ENCODE data around the gene IDI1.
"Not testable (repeated sequence)": the region's sequence is repeated elsewhere in the genome, so short reads cannot be mapped to it uniquely, and the experiment has no call there.

Gene IDI1

GRCh38 chr10:1061930-1062774 lies 13.2 kb upstream of the IDI1 start:
- DNase-seq: no peak

DNA sequence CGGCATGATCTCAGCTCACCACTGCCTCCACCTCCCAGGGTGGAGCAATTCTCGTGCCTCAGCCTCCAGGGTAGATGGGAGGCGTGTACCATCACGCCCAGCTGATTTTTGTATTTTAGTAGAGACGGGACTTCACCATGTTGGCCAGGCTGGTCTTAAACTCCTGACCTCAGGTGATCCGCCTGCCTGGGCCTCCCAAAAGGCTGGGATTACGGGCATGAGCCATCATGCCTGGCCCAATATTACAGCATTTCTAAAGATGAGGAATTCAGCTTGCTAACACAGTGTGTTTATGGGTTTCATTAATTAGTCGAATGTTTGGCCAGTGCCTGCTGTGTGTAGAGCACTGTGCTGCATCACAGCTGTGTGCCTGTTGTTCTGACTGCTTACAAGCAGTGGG lies 11.0 kb upstream of the IDI1 start:
- DNase-seq: no peak

DNA sequence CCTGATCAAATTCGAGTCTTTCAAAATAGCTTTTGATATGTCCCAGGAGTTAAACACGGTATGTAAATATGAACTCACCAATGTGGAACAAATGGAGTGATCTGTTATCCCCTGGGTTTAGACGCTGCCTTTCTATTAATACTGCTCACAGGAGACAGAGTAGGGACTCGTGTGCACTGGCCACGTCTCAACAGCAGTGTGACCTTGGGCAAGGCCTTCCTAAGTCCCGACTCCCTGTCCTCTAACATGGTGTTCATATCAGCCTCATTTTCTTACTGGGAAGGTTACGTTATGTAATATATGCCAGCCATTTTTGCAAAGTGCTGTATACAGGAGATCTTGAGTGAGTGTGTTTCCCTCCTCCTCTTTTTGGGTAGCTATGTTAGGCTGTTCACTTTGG lies 9.1 kb upstream of the IDI1 start:
- no peak for DNase-seq

DNA sequence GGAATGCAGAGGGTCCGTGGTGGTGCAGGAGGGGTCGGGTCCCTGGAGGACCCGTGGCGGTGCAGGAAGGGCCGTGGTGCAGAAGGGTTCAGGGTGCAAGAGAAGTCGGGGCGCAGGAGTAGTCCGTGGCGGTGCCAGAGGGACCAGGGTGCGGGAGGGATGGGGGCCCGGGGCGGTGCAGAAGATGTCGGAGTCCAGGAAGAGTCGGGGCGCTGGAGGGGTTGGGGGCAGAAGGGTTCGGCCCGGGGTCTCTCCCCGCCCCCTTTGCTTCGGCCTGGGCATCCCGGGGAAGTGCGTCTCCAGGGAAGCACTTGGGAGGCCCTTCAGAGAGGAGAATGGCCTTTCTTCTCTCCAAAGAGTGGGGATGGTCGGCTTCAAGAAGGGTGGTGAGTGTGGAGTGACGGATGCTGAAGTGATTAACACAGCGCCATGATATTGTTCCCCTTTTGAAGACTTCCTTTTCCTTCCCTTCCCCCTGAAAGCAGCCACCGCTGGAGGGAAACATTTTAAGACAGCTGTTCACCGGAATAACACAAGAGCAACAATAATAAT lies 8.3 kb upstream of the IDI1 start:
- no peak for DNase-seq

- peak; percentile 90 for DNase-seq
Measured at GRCh38 chr10:1056326-1057105, 7.6 kb upstream of the IDI1 start, which contains the start of gene WDR37. Gene WDR37, plus strand, starts transcription at chr10:1056385. Its CDS starts 15,771 bp downstream, at chr10:1072156.

DNA sequence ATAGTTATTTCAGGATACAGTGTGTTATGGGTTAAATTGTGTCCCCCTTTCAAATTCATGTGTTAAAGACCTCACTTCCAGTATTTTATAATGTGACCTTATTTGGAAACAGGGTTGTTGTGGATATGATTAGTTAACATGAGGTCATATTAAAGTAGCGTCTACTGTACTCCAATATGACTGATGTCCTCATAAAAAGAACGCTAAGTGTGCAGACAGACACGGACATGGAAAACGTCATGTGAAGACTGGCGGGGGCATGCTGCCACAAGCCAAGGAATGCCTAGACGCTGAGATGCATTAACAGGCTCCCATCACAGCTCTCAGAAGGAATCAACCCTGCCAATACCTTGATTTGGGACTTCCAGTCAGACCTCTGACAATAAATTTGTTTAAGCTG lies 5.8 kb upstream of the IDI1 start:
- no peak for DNase-seq

DNA sequence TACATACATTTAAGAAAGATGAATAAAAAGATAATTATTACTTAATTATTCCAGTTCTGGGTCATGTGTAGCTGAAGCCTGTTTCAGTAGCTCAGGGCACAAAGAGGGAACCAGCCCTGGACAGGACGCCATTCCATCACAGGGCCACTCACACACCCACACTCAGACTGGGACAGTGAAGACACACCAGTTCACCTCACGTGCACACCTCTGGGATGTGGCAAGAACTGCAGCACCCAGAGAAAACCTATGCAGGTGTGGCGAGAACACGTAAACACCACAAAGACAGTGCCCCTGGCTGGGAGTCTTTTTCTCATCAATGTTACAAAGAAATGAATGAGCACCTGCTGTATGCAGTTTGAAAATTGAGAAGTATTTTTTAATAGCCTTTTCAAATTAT lies 1.6 kb upstream of the IDI1 start:
- DNase-seq: peak; percentile 40

- DNase-seq: no peak
Measured at GRCh38 chr10:1050145-1050544, 1.2 kb upstream of the IDI1 start.

DNA sequence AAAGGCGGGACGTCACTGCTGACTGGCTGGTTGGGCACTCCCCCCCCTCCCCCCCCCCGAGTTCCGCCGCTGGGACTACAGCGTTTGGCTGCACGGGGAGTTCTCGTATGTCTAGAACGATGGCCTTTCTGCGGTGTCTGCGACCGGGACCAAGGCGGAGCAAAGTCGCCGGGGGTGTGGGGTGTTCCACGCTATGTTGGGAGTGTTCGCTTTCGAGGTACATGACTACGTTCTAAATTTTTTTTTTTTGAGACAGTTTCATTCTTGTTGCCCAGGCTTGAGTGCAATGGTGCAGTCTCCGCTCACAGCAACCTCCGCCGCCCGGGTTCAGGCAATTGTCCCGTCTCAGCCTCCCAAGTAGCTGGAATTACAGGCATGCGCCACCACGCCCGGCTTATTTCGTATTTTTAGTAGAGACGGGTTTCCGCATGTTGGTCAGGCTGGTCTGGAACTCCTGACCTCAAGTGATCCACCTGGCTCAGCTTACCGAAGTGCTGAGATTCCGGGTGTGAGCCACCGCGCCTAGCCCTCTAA lies 573 bp upstream of the IDI1 start:
- DNase-seq: no peak

- DNase-seq: no peak
Measured at GRCh38 chr10:1048349-1048731, 579 bp downstream of the IDI1 start.

DNA sequence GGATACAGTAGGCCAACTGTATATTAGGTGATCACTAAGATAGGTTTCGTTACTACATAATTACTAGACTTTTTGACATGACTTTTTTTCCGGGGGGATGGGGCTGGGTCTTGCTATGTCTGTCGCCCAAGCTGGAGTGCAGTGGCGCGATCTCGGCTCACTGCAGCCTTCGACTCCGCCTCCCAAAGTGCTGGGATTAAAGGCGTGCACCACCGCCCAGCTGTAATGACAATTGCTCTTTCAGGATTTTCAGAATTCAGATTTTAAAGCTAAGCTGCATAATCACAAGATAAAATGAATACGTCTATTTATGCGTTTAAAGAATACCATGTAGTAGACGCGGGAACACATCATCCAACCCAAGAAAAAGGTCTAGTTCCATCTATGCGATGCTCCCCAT lies 982 bp downstream of the IDI1 start:
- no peak for DNase-seq

- no peak for DNase-seq
Measured at GRCh38 chr10:1045415-1045814, 3.5 kb downstream of the IDI1 start.

- no peak for DNase-seq
Measured at GRCh38 chr10:1044964-1045363, 4.0 kb downstream of the IDI1 start.

GRCh38 chr10:1044146-1044545 lies 4.8 kb downstream of the IDI1 start:
- no peak for DNase-seq

GRCh38 chr10:1043532-1043995 lies 5.4 kb downstream of the IDI1 start:
- no peak for DNase-seq

- no peak for DNase-seq
Measured at GRCh38 chr10:1041514-1041913, 7.4 kb downstream of the IDI1 start.

DNA sequence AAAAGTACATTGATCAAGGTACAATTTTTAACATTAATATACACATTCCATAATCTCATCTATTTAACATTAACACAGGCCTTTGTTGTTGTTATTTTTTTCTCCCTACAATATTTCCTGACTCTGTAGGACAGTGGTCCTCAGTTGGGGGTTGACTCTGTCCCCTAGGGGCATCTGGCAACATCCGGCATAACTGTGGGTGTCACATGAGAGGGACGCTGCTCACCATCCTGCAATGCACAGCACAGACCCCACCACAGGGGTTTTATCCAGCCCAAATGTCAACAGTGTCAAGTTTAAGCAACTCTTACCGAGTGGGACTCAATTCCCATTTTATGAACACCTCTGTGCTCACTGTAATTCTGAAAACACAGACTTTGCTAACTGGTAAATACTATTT lies 8.8 kb downstream of the IDI1 start:
- no peak for DNase-seq

DNA sequence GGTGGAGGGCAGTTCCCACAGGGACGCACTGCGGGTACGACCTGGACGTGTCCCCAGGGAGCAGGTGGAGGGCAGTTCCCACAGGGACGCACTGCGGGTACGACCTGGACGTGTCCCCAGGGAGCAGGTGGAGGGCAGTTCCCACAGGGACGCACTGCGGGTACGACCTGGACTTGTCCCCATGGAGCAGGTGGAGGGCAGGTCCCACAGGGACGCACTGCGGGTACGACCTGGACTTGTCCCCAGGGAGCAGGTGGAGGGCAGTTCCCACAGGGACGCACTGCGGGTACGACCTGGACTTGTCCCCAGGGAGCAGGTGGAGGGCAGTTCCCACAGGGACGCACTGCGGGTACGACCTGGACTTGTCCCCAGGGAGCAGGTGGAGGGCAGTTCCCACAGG lies 10.2 kb downstream of the IDI1 start:
- not testable (repeated sequence) for DNase-seq

DNA sequence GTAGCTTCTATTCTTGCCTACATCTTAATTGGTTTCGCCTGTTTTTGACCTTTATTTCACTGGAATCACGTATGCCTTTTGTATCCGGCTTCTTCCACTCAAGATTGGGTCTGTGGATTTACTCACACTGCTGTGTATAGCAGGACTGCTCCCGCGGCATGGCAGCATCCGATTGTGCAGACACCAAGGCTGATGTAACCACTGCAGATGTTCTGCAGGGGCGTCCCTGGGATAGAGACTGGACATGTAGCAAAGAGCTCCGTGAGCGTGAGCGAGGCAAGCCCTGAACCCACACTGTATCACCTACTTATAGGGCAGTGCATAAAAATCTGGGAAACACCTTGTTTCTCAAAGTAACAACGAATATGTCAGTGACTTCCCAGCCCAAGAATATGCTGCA lies 11.8 kb downstream of the IDI1 start:
- DNase-seq: no peak

DNA sequence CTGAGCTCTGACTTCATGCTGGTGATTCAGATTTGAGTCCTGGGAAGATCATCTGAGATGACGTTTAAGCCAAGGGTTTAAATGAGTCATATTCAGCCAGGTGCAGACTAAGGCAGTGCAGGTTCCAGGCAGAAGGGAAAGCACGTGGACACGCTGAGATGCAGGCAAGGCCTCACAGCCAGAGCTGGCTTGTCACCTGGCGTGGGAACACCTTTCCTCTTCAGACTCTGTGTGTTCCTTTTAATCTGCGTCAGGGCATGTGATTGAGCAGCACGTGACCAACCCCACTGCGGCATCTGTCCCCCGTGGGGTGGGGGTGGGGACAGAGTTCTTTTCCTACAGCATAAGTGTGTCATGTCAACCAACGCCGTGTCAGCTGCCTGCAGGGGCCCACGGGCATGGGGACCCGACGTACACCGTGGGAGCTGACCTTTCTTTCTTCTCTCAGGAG lies 12.6 kb downstream of the IDI1 start:
- no peak for DNase-seq

GRCh38 chr10:1035201-1035600 lies 13.7 kb downstream of the IDI1 start:
- no peak for DNase-seq

DNA sequence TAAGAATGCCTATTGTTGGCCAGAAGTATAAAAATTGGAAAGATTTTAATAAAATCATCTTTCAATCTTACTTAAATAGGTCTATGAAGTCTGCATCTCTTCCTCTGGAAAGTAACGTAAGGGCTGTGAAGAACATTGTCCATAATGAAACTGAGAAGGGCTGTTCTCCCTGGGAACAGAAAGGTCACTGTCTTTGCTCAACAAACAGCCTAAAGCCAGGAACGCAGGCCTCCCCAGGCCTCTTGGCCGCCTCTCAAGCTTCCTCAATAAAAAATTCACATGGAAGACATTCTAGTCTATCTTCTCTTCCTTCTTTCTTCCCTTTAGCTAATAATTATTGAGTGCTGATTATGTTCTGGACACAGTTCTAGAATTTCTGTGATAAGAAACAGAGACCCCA lies 14.2 kb downstream of the IDI1 start:
- DNase-seq: no peak

DNA sequence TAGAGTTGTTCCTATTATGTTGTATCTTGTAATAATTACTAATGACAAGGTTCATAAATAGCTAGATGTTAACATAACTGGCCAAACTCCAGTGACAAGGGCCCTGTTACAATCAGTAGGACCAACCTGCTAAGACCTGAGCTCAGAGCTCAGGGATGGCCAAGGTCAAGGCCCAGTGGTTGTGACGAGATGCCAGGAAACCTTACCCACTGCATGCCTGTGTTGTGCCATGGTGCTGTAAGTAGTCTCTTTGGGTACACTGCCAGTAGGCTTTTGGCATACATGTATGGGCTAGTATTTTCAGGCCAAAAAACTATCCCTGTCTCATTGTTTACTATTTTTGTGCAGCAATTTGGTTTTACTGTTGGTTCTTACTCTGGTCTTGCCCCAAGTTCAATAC lies 15.3 kb downstream of the IDI1 start:
- DNase-seq: no peak

GRCh38 chr10:1029838-1030237 lies 19.1 kb downstream of the IDI1 start:
- DNase-seq: no peak

All from stimulated activated CD4-positive, alpha-beta T cell treated with anti-CD3 and anti-CD28 coated beads, Interleukin-4, amount 100 ng/mL, for 24 hours (primary cell).